Measurements from ENCODE around the gene TMEM176A.
"Not testable (repeated sequence)": the region's sequence is repeated elsewhere in the genome, so short reads cannot be mapped to it uniquely, and the experiment has no call there.

TMEM176A gene

GRCh38 chr7:150801946-150802771 is 1.6 kb downstream of the TMEM176A start:
- no peak for DNase-seq (ENCODE audit: extremely low spot score)
- CTCF ChIA-PET: no interaction called here
- no peak for TF ChIP-seq CTCF (IDR thresholded peaks at IDR 0.05; ENCODE audit: control extremely low read depth, extremely low read depth, low read depth, missing control alignments)
- POLR2A ChIA-PET: no interaction called here

- TF ChIP-seq CTCF (IDR thresholded peaks at IDR 0.05; ENCODE audit: control extremely low read depth, extremely low read depth, low read depth, missing control alignments): no peak
- no peak for DNase-seq (ENCODE audit: extremely low spot score)
- ChIA-PET POLR2A (no interaction called here), CTCF (interaction anchor here (1.2 kb wide), 1 partner anchor 16 kb away, joined by 5 read pairs; no protein-coding TSS in a partner anchor)
Observed at GRCh38 chr7:150803161-150803860, 2.7 kb downstream of the TMEM176A start.

- ChIA-PET CTCF (no interaction called here), POLR2A (no interaction called here)
- TF ChIP-seq CTCF (IDR thresholded peaks at IDR 0.05; ENCODE audit: control extremely low read depth, extremely low read depth, low read depth, missing control alignments): no peak
- DNase-seq (ENCODE audit: extremely low spot score): no peak
Observed at GRCh38 chr7:150804802-150805201, 4.2 kb downstream of the TMEM176A start.

GRCh38 chr7:150805864-150806263 is 5.3 kb downstream of the TMEM176A start:
- ChIA-PET POLR2A (no interaction called here), CTCF (no interaction called here)
- TF ChIP-seq CTCF (IDR thresholded peaks at IDR 0.05; ENCODE audit: control extremely low read depth, extremely low read depth, low read depth, missing control alignments): no peak
- no peak for DNase-seq (ENCODE audit: extremely low spot score)

- CTCF ChIA-PET: no interaction called here
- DNase-seq (ENCODE audit: extremely low spot score): no peak
- POLR2A ChIA-PET: no interaction called here
- TF ChIP-seq CTCF (IDR thresholded peaks at IDR 0.05; ENCODE audit: control extremely low read depth, extremely low read depth, low read depth, missing control alignments): no peak
Observed at GRCh38 chr7:150806454-150806853, 5.9 kb downstream of the TMEM176A start.

GRCh38 chr7:150806863-150807262 is 6.3 kb downstream of the TMEM176A start:
- TF ChIP-seq CTCF (IDR thresholded peaks at IDR 0.05; ENCODE audit: control extremely low read depth, extremely low read depth, low read depth, missing control alignments): no peak

GRCh38 chr7:150807616-150808438 is 7.3 kb downstream of the TMEM176A start:
- DNase-seq (ENCODE audit: extremely low spot score): not testable (repeated sequence)
- CTCF ChIA-PET: interaction anchor here (1.6 kb wide), 1 partner anchor 21 kb away, joined by 7 read pairs; no protein-coding TSS in a partner anchor
- POLR2A ChIA-PET: interaction anchor here (0.6 kb wide), 1 partner anchor 13 kb away, joined by 3 read pairs; no protein-coding TSS in a partner anchor

More at GRCh38 chr7:150806863-150807262, 6.3 kb downstream of the TMEM176A start:
- CTCF ChIA-PET: no interaction called here
- POLR2A ChIA-PET: no interaction called here
- DNase-seq (ENCODE audit: extremely low spot score): no peak
